Measurements from ENCODE around the gene NOX3. TPM values are rescaled to one million over a fixed set of nuclear protein-coding genes. Genes with fewer than 3 reads are reported as not detected.

NOX3 gene
- total and polyA plus RNA-seq, 8 donors, result not detected

GRCh38 chr6:155382338-155382685 is 73.3 kb downstream of the NOX3 start:
- Histone ChIP-seq H3K27ac (no peak overlapping the region), H3K4me3 (no peak overlapping the region), H3K27me3 (no peaks in the 10 kb centered on the region), H3K9me3 (no peaks in the 10 kb centered on the region), H3K4me1 (no peaks in the 10 kb centered on the region), H3K36me3 (no peaks in the 10 kb centered on the region)
- no peak for DNase-seq
- 59 to 73% (median 65%) methylated on average over 3 of the region's 3 CpGs for WGBS, 5 donors
- intact Hi-C loops (cut with DNase I; ENCODE audit: low total_unique reads), result no loop called here
- TF ChIP-seq POLR2A (IDR thresholded peaks at IDR 0.05) (no peak), EP300 (IDR thresholded peaks at IDR 0.05) (no peak), POLR2AphosphoS5 (IDR thresholded peaks at IDR 0.05) (no peak)
- TF ChIP-seq, protein P1, sequence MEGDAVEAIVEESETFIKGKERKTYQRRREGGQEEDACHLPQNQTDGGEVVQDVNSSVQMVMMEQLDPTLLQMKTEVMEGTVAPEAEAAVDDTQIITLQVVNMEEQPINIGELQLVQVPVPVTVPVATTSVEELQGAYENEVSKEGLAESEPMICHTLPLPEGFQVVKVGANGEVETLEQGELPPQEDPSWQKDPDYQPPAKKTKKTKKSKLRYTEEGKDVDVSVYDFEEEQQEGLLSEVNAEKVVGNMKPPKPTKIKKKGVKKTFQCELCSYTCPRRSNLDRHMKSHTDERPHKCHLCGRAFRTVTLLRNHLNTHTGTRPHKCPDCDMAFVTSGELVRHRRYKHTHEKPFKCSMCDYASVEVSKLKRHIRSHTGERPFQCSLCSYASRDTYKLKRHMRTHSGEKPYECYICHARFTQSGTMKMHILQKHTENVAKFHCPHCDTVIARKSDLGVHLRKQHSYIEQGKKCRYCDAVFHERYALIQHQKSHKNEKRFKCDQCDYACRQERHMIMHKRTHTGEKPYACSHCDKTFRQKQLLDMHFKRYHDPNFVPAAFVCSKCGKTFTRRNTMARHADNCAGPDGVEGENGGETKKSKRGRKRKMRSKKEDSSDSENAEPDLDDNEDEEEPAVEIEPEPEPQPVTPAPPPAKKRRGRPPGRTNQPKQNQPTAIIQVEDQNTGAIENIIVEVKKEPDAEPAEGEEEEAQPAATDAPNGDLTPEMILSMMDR (IDR thresholded peaks at IDR 0.05), result no peak

- H3K4me1 ChIP-seq, result no peaks in the 10 kb centered on the region
- no peak overlapping the region for H3K4me3 ChIP-seq
- intact Hi-C loops (cut with DNase I; ENCODE audit: low total_unique reads), result no loop called here
- H3K36me3 ChIP-seq, result no peaks in the 10 kb centered on the region
- WGBS, 5 donors, result 59 to 74% (median 71%) methylated on average over 5 of the region's 5 CpGs
- no peaks in the 10 kb centered on the region for H3K27me3 ChIP-seq
- H3K27ac ChIP-seq, result no peak overlapping the region
- DNase-seq, result no peak
- TF ChIP-seq POLR2AphosphoS5 (IDR thresholded peaks at IDR 0.05), result no peak
- TF ChIP-seq POLR2A (IDR thresholded peaks at IDR 0.05), result no peak
- TF ChIP-seq, protein P1 (IDR thresholded peaks at IDR 0.05), result no peak
- no peak for TF ChIP-seq EP300 (IDR thresholded peaks at IDR 0.05)
- H3K9me3 ChIP-seq, result no peaks in the 10 kb centered on the region
Measured at GRCh38 chr6:155381673-155382337, 73.8 kb downstream of the NOX3 start.

DNA sequence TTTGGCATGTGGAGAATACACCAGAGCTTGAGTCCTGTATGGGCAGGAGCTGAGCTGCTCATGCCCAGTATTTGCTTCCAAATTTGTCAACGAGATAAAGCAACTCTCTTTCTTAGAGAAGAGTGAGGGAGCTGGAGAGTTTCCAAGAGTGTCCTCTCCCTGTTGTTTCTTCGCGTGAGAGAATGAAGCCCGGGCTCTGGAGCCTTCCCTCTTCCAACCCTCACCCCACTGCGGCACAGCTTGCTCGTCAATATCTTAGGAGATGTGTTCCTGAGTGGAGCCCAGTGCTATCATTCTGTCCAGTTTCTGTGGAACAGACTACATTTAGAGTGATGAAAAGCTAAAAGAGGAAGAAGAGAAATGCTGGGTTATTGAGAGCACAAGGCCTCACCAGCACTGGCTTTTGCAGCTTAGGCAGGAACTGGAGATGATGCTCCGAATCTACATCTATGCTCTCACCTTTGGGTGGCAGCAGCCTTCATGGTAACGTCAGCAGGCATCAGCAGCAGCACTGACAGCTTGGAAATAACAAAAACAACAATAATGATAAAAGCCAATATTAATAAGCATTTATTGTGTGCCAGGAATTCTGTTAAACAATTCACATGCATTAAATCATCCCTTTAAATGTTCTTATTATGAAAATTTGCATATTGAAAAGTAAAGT is 74.8 kb downstream of the NOX3 start:
- Histone ChIP-seq H3K4me3 (no peak overlapping the region), H3K9me3 (no peaks in the 10 kb centered on the region), H3K27ac (no peak overlapping the region), H3K4me1 (no peaks in the 10 kb centered on the region), H3K27me3 (no peaks in the 10 kb centered on the region), H3K36me3 (no peaks in the 10 kb centered on the region)
- intact Hi-C loops (cut with DNase I; ENCODE audit: low total_unique reads), result no loop called here
- WGBS, 5 donors, result 82 to 87% (median 85%) methylated on average over 8 of the region's 8 CpGs
- peak in 1 of 2 donors; percentile 7 for DNase-seq
- TF ChIP-seq POLR2A (IDR thresholded peaks at IDR 0.05), result no peak
- no peak for TF ChIP-seq EP300 (IDR thresholded peaks at IDR 0.05)
- TF ChIP-seq, protein P1 (IDR thresholded peaks at IDR 0.05), result no peak

DNA sequence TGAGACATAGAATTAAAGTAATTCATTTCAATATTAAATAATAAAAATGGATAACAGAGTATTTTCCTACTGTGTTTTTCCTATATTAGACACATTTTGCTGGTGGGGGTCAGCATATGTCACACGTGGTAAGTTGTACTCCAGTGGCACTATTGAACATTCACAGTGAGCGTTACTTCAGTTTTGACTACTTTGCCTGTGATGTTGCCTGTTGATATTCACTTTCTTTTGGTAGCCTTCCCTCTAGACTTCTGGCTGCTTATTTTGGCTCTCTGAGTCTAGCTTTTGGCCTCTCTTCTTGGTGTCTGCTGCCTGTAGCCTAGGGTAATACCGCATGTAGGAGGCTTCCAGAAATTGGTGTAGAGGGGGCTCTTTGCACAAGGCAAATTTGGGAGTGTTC is 76.9 kb downstream of the NOX3 start:
- no peak overlapping the region for H3K27ac ChIP-seq
- no peaks in the 10 kb centered on the region for H3K4me1 ChIP-seq
- no peaks in the 10 kb centered on the region for H3K27me3 ChIP-seq
- WGBS, 5 donors, result 91 to 93% (median 91%) methylated on average over 3 of the region's 3 CpGs
- H3K36me3 ChIP-seq, result no peaks in the 10 kb centered on the region
- intact Hi-C loops (cut with DNase I; ENCODE audit: low total_unique reads), result no loop called here
- DNase-seq, result no peak
- TF ChIP-seq POLR2A (IDR thresholded peaks at IDR 0.05) (no peak), POLR2AphosphoS5 (IDR thresholded peaks at IDR 0.05) (no peak), EP300 (IDR thresholded peaks at IDR 0.05) (no peak)
- TF ChIP-seq, protein P1 (IDR thresholded peaks at IDR 0.05), result no peak
- no peak overlapping the region for H3K4me3 ChIP-seq
- H3K9me3 ChIP-seq, result no peaks in the 10 kb centered on the region
